K562 (cell line): ENCODE measurements around the gene PLCG2. TPM values are rescaled to one million over a fixed set of nuclear protein-coding genes. Genes with fewer than 3 reads are reported as not detected.

ENCODE experiments used
- ATAC-seq: fragments of 200-7000 bp; cut with Tn5 transposase; 3 replicates; pipeline ENCODE4 v1.9.1; 2020; ENCODE audit warnings: moderate library complexity
- BruUV-seq: library from RNA; stranded (reverse); fragments of 400-500 nt; replicated peaks from 2 replicates; lab custom pipeline; 2021; lab: Mats Ljungman, UMichigan
- CTCF ChIA-PET: fragments of 300-600 bp; formaldehyde crosslinking; extraction: SDS; loops from one replicate; lab custom pipeline; 2021; ENCODE audit warnings: low intra/inter-chr PET ratio; lab: Yijun Ruan, JAX
- POLR2A ChIA-PET: fragments of 300-600, 350-650 bp; sonication (Branson Sonifier 250); formaldehyde crosslinking; extraction: SDS; loops from one replicate; lab custom pipeline; 2021; ENCODE audit warnings: antibody characterized with exemption, inconsistent platforms; lab: Yijun Ruan, JAX
- DNase-seq, 4 experiments: peaks; one replicate each; pipeline versions ENCODE4 v3.0.0 to v3.0.0-alpha.2; 2011 to 2018; ENCODE audit warnings: low spot score in 3 of 4, mixed read lengths in 3 of 4; ENCODE audit errors: extremely low read depth in 1 of 4
- FAIRE-seq: peaks from 2 replicates; lab custom pipeline; 2011; peaks lifted over from hg19 to GRCh38; lab: Jason Lieb, UNC
- H2AFZ ChIP-seq: 2 replicates; pipeline ENCODE4 v1.6.0; 2011; ENCODE audit warnings: low read depth, low read length, control low read depth, inconsistent platforms
- H3K27ac ChIP-seq: fragments of 200-600 bp; 3 replicates; pipeline ENCODE4 v1.8.0; 2011; ENCODE audit warnings: low read depth, mild to moderate bottlenecking, control low read depth, inconsistent platforms, low read length, moderate library complexity, mixed read lengths; ENCODE audit errors: extremely low read depth
- H3K27me3 ChIP-seq, 2 experiments: fragments of 300-600 bp in 1 of 2; 2 replicates in 1 of 2; 3 replicates in 1 of 2; pipeline versions ENCODE4 v1.6.0 to v1.8.0; 2011; ENCODE audit warnings: inconsistent platforms in 2 of 2, low read length in 2 of 2, mild to moderate bottlenecking in 1 of 2, mixed read lengths in 1 of 2, moderate library complexity in 1 of 2; ENCODE audit not compliant: control insufficient read depth in 2 of 2, insufficient read depth in 2 of 2
- H3K36me3 ChIP-seq: fragments of 300-600 bp; 3 replicates; pipeline ENCODE4 v1.8.0; 2011; ENCODE audit warnings: mild to moderate bottlenecking, low read length, inconsistent platforms; ENCODE audit not compliant: control insufficient read depth, insufficient read depth
- H3K4me1 ChIP-seq, 2 experiments: fragments of 200-600 bp in 1 of 2; replicated peaks in 1 of 2; 2 replicates in 1 of 2; 3 replicates in 1 of 2; pipeline versions ENCODE4 v1.5.1 to v1.8.0; 2011; ENCODE audit warnings: inconsistent platforms in 2 of 2, low read length in 2 of 2, mild to moderate bottlenecking in 1 of 2, mixed read lengths in 1 of 2, moderate library complexity in 1 of 2; ENCODE audit not compliant: control insufficient read depth in 2 of 2, insufficient read depth in 2 of 2
- H3K4me2 ChIP-seq: 2 replicates; pipeline ENCODE4 v1.6.1; 2011; ENCODE audit warnings: low read length, control low read depth, inconsistent platforms, mixed read lengths; ENCODE audit not compliant: insufficient read depth
- H3K4me3 ChIP-seq: fragments of 200-600 bp; sonication (generic), shearing (Covaris generic); 2 replicates; pipeline ENCODE4 v1.5.1; 2016; ENCODE audit warnings: control low read depth, inconsistent platforms
- H3K79me2 ChIP-seq: fragments of 200-600 bp; 3 replicates; pipeline ENCODE4 v1.8.0; 2011; ENCODE audit warnings: low read length, inconsistent platforms; ENCODE audit not compliant: control insufficient read depth, insufficient read depth
- H3K9ac ChIP-seq, 2 experiments: 2 replicates each; pipeline versions ENCODE4 v1.6.0 to v1.6.1; 2011; ENCODE audit warnings: low read depth in 2 of 2, low read length in 2 of 2, control low read depth in 1 of 2, inconsistent platforms in 1 of 2, mild to moderate bottlenecking in 1 of 2, mixed read lengths in 1 of 2; ENCODE audit not compliant: insufficient read depth in 1 of 2
- H3K9me1 ChIP-seq: one replicate; pipeline ENCODE4 v1.6.0; 2011; ENCODE audit warnings: inconsistent platforms, mild to moderate bottlenecking, low read length, moderate library complexity; ENCODE audit not compliant: control insufficient read depth, insufficient read depth
- H3K9me3 ChIP-seq: replicated peaks from 2 replicates; pipeline ENCODE4 v1.5.1; 2011; ENCODE audit warnings: low read depth, low read length, inconsistent platforms; ENCODE audit not compliant: control insufficient read depth, insufficient read depth
- H4K20me1 ChIP-seq: replicated peaks from 2 replicates; pipeline ENCODE4 v1.6.1; 2011; ENCODE audit warnings: low read length, inconsistent platforms, mixed read lengths; ENCODE audit not compliant: control insufficient read depth, insufficient read depth
- DPF2 ChIP-seq: fragments of 450-650 bp; IDR thresholded peaks from 2 replicates; pipeline ENCODE4 v1.6.1; 2016
- EHMT2 ChIP-seq: fragments of 450-650 bp; IDR thresholded peaks from 2 replicates; pipeline ENCODE4 v1.6.1; 2018; ENCODE audit warnings: antibody characterized with exemption
- FIP1L1 ChIP-seq: fragments of 200-400 bp; formaldehyde crosslinking; IDR thresholded peaks from 2 replicates; pipeline ENCODE4 v1.6.1; 2018; ENCODE audit warnings: mild to moderate bottlenecking, low read depth, low read length; ENCODE audit not compliant: poor library complexity, severe bottlenecking
- FOXP1 ChIP-seq: sonication (generic); formaldehyde crosslinking; IDR thresholded peaks from 2 replicates; pipeline ENCODE4 v1.8.0; 2022; ENCODE audit warnings: mild to moderate bottlenecking, missing genetic modification reagents
- GATAD2B ChIP-seq: fragments of 450-650 bp; IDR thresholded peaks from 2 replicates; pipeline ENCODE4 v1.6.1; 2017; ENCODE audit warnings: mild to moderate bottlenecking, borderline replicate concordance
- GTF2F1 ChIP-seq: IDR thresholded peaks from 2 replicates; pipeline ENCODE4 v1.6.1; 2011; ENCODE audit warnings: low read depth, low read length, improper control_type of control experiment
- ILK ChIP-seq: fragments of 450-650 bp; IDR thresholded peaks from 2 replicates; pipeline ENCODE4 v1.6.1; 2016; ENCODE audit warnings: missing genetic modification characterization, low read depth, mild to moderate bottlenecking, missing compliant biosample characterization, moderate library complexity, borderline replicate concordance
- RBM14 ChIP-seq: fragments of 200-400 bp; formaldehyde crosslinking; IDR thresholded peaks from 2 replicates; pipeline ENCODE4 v1.6.1; 2018; ENCODE audit warnings: low read depth, mild to moderate bottlenecking, low read length, moderate library complexity, borderline replicate concordance; ENCODE audit not compliant: insufficient read depth
- RNF2 ChIP-seq: sonication (generic); IDR thresholded peaks from 2 replicates; pipeline ENCODE4 v1.6.1; 2016
- SAFB ChIP-seq: fragments of 200-400 bp; formaldehyde crosslinking; IDR thresholded peaks from 2 replicates; pipeline ENCODE4 v1.6.1; 2017; ENCODE audit warnings: low read depth, low read length, borderline replicate concordance
- TAF15 ChIP-seq: fragments of 200-400 bp; formaldehyde crosslinking; IDR thresholded peaks from 2 replicates; pipeline ENCODE4 v1.6.1; 2017; ENCODE audit warnings: mild to moderate bottlenecking, low read depth, low read length, moderate library complexity
- TARDBP ChIP-seq: fragments of 450-650 bp; IDR thresholded peaks from 2 replicates; pipeline ENCODE4 v1.6.1; 2016
- ZNF79 ChIP-seq: fragments of 250-450 bp; sonication (Bioruptor Pico); IDR thresholded peaks from 2 replicates; pipeline ENCODE4 v1.4.0; 2020; ENCODE audit warnings: low read depth, mild to moderate bottlenecking, moderate library complexity
- WGBS: fragments of 100-300 bp; shearing (Covaris generic); methylation state at CpG from one replicate; pipeline ENCODE4 v1.1.6; 2016; ENCODE audit warnings: low coverage, mixed read lengths; ENCODE audit not compliant: insufficient coverage; ENCODE audit errors: missing lambda C conversion rate; 5-methylcytosine and 5-hydroxymethylcytosine counted together
- in situ Hi-C: fragments of 300-500 bp; cut with MboI; formaldehyde crosslinking; loops from 4 replicates; pipeline ENCODE4 v1.15.0; 2018; ENCODE audit warnings: inconsistent platforms, mixed read lengths
- intact Hi-C: fragments of 100-400 bp; cut with micrococcal nuclease; formaldehyde crosslinking; loops from 2 replicates; pipeline ENCODE4 v1.14.2; 2022
- polyA plus RNA-seq, 8 experiments: library from polyadenylated mRNA; depleted of rRNA in 4 of 8; stranded (reverse) in 5 of 8; unstranded in 3 of 8; fragments of >200 nt; fragmentation: Nextera tagmentation in 2 of 8; fragmentation: Illumina TruSeq in 1 of 8; extraction: Ambion mirVana in 2 of 8; extraction: Trizol in 1 of 8; gene quantifications; 2 replicates each; pipeline versions ENCODE4 v1.2.1 to v1.2.3, GENCODE V29; 2011 to 2014; ENCODE audit warnings: inconsistent platforms in 1 of 8, missing spikeins in 1 of 8
- total RNA-seq, 7 experiments: library from RNA; depleted of rRNA in 6 of 7; stranded (reverse); fragments of >200 nt in 6 of 7; fragmentation: Illumina TruSeq in 2 of 7; extraction: Trizol in 2 of 7; gene quantifications; 2 replicates each; pipeline versions ENCODE4 v1.2.1 to v1.2.3, GENCODE V29; 2011 to 2021; ENCODE audit warnings: low replicate concordance in 1 of 7
- TF ChIP-seq, protein P1 (sequence below), 2 experiments: fragments of 450-650 bp; IDR thresholded peaks; 2 replicates each; pipeline ENCODE4 v1.6.1; 2018; ENCODE audit warnings: mild to moderate bottlenecking in 2 of 2, low read depth in 1 of 2; ENCODE audit not compliant: partially characterized antibody in 2 of 2
- TF ChIP-seq, protein P2 (sequence below): fragments of 450-650 bp; IDR thresholded peaks from 2 replicates; pipeline ENCODE4 v1.6.1; 2016; ENCODE audit warnings: missing biosample characterization, missing genetic modification characterization

PLCG2 gene
- total and polyA plus RNA-seq, 9 of the 15 experiments (the other 6 are each of a cell fraction or from before 2014, with no cell fraction given), result 0.94 to 7.1 (median 3.1) TPM

DNA sequence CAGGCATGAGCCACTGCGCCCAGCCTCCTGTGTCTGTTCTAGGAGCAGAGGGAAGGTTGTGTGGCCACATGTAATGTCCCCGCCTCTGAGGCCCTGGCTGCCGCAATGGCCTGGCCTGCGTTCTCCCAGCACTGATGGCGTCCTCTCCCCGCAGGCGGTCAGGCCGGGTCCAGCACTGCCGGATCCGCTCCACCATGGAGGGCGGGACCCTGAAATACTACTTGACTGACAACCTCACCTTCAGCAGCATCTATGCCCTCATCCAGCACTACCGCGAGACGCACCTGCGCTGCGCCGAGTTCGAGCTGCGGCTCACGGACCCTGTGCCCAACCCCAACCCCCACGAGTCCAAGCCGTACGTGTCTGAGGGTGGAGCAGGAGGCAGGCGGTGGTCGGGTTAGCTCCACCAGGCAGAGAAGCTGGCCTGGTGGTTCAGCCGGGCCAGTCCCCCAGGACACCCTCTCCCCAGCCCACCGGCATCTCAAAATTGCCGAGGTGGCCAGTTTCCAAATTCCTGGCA is 131.3 kb downstream of the PLCG2 start:
- Histone ChIP-seq H3K4me1 (peaks cover 0 to 5% of the 10 kb centered on the region in 2 experiments; a peak in 1 of 5 replicates), H4K20me1 (peaks cover 6% of the 10 kb centered on the region), H3K27me3 (peaks cover 22 to 61% of the 10 kb centered on the region in 2 experiments; a peak in 4 of 5 replicates), H3K4me3 (no peak overlapping the region), H3K36me3 (no peaks in the 10 kb centered on the region), H3K27ac (no peak overlapping the region), H3K9me1 (no peaks in the 10 kb centered on the region), H3K4me2 (no peak overlapping the region), H3K9me3 (no peaks in the 10 kb centered on the region), H2AFZ (no peak overlapping the region), H3K9ac (no peak overlapping the region), H3K79me2 (no peaks in the 10 kb centered on the region)
- BruUV-seq, result no TSS peak
- no peak for TF ChIP-seq DPF2
- TF ChIP-seq ZNF79 (CRISPR knock-in tag), result no peak
- TF ChIP-seq TARDBP, result no peak
- no peak for TF ChIP-seq SAFB
- TF ChIP-seq, protein P1, sequence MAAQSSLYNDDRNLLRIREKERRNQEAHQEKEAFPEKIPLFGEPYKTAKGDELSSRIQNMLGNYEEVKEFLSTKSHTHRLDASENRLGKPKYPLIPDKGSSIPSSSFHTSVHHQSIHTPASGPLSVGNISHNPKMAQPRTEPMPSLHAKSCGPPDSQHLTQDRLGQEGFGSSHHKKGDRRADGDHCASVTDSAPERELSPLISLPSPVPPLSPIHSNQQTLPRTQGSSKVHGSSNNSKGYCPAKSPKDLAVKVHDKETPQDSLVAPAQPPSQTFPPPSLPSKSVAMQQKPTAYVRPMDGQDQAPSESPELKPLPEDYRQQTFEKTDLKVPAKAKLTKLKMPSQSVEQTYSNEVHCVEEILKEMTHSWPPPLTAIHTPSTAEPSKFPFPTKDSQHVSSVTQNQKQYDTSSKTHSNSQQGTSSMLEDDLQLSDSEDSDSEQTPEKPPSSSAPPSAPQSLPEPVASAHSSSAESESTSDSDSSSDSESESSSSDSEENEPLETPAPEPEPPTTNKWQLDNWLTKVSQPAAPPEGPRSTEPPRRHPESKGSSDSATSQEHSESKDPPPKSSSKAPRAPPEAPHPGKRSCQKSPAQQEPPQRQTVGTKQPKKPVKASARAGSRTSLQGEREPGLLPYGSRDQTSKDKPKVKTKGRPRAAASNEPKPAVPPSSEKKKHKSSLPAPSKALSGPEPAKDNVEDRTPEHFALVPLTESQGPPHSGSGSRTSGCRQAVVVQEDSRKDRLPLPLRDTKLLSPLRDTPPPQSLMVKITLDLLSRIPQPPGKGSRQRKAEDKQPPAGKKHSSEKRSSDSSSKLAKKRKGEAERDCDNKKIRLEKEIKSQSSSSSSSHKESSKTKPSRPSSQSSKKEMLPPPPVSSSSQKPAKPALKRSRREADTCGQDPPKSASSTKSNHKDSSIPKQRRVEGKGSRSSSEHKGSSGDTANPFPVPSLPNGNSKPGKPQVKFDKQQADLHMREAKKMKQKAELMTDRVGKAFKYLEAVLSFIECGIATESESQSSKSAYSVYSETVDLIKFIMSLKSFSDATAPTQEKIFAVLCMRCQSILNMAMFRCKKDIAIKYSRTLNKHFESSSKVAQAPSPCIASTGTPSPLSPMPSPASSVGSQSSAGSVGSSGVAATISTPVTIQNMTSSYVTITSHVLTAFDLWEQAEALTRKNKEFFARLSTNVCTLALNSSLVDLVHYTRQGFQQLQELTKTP (IDR thresholded peaks at IDR 0.05; ENCODE audit: low read depth in 1 of 2, partially characterized antibody in 2 of 2), result no peak
- no peak for TF ChIP-seq FIP1L1
- TF ChIP-seq RNF2, result no peak
- TF ChIP-seq ILK, result no peak
- TF ChIP-seq EHMT2, result no peak
- no peak for TF ChIP-seq RBM14
- TF ChIP-seq GTF2F1, result no peak
- TF ChIP-seq TAF15, result no peak
- TF ChIP-seq, protein P2, sequence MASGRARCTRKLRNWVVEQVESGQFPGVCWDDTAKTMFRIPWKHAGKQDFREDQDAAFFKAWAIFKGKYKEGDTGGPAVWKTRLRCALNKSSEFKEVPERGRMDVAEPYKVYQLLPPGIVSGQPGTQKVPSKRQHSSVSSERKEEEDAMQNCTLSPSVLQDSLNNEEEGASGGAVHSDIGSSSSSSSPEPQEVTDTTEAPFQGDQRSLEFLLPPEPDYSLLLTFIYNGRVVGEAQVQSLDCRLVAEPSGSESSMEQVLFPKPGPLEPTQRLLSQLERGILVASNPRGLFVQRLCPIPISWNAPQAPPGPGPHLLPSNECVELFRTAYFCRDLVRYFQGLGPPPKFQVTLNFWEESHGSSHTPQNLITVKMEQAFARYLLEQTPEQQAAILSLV (tag), result no peak
- TF ChIP-seq GATAD2B, result no peak
- no peak for TF ChIP-seq FOXP1 (CRISPR knock-in tag)
- no peak for FAIRE-seq
- peak; percentile 33 for ATAC-seq
- ChIA-PET CTCF (no interaction called here), POLR2A (interaction anchor here (0.7 to 1.2 kb wide), 2 partner anchors 8 to 1747 kb away, joined by 3 to 5 read pairs; no protein-coding TSS in a partner anchor)
- intact Hi-C loops (no loop called here), in situ Hi-C loops (no loop called here)
- WGBS, result 21% methylated on average over 28 of the region's 28 CpGs
- DNase-seq, result no peak
